Thyroid gland (tissue), 4 donors: ENCODE data around the gene EFNA4.

ENCODE experiments used
- POLR2A ChIP-seq, 2 donors: fragments of 450-650 bp; IDR thresholded peaks; one replicate each; pipeline ENCODE4 v1.6.1; 2017; ENCODE audit warnings: antibody characterized with exemption in 2 of 2, mild to moderate bottlenecking in 2 of 2, moderate library complexity in 1 of 2
- TF ChIP-seq, protein P1 (sequence below), 6 experiments: fragments of 200-600 bp in 3 of 6; fragments of 450-650 bp in 3 of 6; sonication (generic) in 3 of 6; IDR thresholded peaks; one replicate each; pipeline ENCODE4 v1.5.1; 2016 to 2019; ENCODE audit warnings: antibody characterized with exemption in 6 of 6, mild to moderate bottlenecking in 2 of 6, inconsistent platforms in 1 of 6, moderate library complexity in 1 of 6

DNA sequence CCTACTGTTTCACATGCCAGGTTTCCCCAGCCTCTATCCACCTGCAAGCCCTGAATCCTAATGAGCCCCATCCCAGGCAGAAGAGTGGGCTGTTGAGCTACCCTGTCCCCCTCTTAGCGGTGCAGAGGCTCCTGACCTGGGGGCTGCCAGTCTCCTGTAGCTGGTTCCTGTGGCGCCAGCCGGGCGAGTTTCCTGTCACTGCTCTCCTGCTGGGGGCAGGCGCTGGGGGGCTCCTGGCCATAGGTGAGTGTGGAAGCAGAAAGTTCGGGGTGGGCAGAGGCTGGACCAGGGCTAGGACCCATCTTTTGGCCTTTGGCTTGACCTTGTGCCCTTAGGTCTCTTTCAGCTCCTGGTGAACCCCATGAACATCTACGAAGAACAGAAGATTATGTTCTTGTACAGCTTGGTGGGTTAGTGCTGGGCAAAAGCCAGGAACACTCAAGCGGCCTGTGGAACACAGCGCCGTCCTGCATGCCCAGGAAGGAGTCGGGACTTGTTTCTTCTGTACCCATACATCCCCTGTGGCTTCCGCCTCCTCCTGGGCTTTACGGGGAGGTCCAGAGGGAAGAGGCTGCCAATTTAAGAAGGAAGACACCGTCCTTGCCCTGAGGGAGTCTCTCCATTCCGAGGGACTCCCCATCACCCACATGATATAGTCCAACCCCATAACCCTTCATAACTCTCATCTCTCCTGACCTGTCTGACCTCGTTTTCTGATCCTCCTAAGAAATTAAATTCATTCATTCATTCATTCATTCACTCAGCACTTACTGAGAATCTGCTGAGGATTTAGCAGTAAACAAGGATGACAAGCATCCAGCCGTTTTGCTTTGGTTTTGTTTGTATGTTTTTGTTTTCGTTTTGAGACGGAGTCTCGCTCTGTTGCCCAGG, 29.0 kb upstream of the EFNA4 start:
- TF ChIP-seq, protein P1, sequence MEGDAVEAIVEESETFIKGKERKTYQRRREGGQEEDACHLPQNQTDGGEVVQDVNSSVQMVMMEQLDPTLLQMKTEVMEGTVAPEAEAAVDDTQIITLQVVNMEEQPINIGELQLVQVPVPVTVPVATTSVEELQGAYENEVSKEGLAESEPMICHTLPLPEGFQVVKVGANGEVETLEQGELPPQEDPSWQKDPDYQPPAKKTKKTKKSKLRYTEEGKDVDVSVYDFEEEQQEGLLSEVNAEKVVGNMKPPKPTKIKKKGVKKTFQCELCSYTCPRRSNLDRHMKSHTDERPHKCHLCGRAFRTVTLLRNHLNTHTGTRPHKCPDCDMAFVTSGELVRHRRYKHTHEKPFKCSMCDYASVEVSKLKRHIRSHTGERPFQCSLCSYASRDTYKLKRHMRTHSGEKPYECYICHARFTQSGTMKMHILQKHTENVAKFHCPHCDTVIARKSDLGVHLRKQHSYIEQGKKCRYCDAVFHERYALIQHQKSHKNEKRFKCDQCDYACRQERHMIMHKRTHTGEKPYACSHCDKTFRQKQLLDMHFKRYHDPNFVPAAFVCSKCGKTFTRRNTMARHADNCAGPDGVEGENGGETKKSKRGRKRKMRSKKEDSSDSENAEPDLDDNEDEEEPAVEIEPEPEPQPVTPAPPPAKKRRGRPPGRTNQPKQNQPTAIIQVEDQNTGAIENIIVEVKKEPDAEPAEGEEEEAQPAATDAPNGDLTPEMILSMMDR (IDR thresholded peaks at IDR 0.05): no peak
- no peak for TF ChIP-seq POLR2A (IDR thresholded peaks at IDR 0.05)
